Measurements from ENCODE around the gene SESN1. TPM values are rescaled to one million over a fixed set of nuclear protein-coding genes. Genes with fewer than 3 reads are reported as not detected.

The SESN1 gene
- total RNA-seq, 1 experiment from 2014 or later, result 17.5 TPM

DNA sequence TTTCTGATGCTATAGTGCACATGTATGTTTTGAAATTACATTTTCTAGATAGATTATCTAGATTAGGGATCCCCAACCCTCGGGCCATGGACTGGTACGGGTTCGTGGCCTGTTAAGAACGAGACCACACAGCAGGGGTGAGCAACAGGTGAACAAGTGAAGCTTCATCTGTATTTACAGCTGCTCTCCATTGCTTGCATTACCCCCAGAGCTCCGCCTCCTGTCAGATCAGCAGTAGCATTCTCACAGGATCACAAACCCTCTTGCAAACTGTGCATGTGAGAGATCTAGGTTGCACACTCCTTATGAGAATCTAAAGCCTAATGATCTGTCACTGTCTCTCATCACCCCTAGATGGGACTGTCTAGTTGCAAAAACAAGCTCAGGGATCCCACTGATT is 11.0 kb upstream of the SESN1 start:
- no peaks in the 10 kb centered on the region for H3K9me3 ChIP-seq (ENCODE audit: control insufficient read depth, low read depth, low read length)
- no peak overlapping the region for H3K9ac ChIP-seq (ENCODE audit: extremely low read depth, insufficient read length, low read length)
- H3T11ph ChIP-seq (ENCODE audit: low read length), result no peak overlapping the region
- no peaks in the 10 kb centered on the region for H3K27me3 Mint-ChIP-seq (ENCODE audit: low read depth)
- H2BK5ac ChIP-seq (ENCODE audit: insufficient read length, low read length), result no peak overlapping the region
- H3K27ac Mint-ChIP-seq, result no peak overlapping the region
- no peak for DNase-seq
- H3K79me2 ChIP-seq (ENCODE audit: insufficient read depth, low read length), result no peaks in the 10 kb centered on the region
- no peaks in the 10 kb centered on the region for H3K79me1 ChIP-seq (ENCODE audit: insufficient read depth, low read depth, low read length, poor library complexity, severe bottlenecking)
- no peak overlapping the region for H2AK5ac ChIP-seq (ENCODE audit: insufficient read length, low read length)
- no peak overlapping the region for H4K8ac ChIP-seq (replicated peaks; ENCODE audit: insufficient read length, low read depth, low read length)
- H3K18ac ChIP-seq (ENCODE audit: insufficient read length, low read depth, low read length), result no peak overlapping the region
- H3K9me3 Mint-ChIP-seq, result peaks cover 3 to 11% of the 10 kb centered on the region in 2 experiments
- H3K4ac ChIP-seq (ENCODE audit: low read depth, low read length), result no peak overlapping the region
- no peak overlapping the region for H4K91ac ChIP-seq (ENCODE audit: insufficient read length, low read depth, low read length)
- no peak overlapping the region for H2BK120ac ChIP-seq (ENCODE audit: low read depth, low read length, poor library complexity, severe bottlenecking)
- H3K4me1 Mint-ChIP-seq, result no peaks in the 10 kb centered on the region
- no peak overlapping the region for H2BK20ac ChIP-seq (ENCODE audit: low read depth, low read length, poor library complexity, severe bottlenecking)
- no peak for TF ChIP-seq CTCF (conservative IDR thresholded peaks at IDR 0.05)
- H3K56ac ChIP-seq (ENCODE audit: insufficient read length, low read depth, low read length), result no peak overlapping the region
- no peak overlapping the region for H3K4me3 Mint-ChIP-seq
- H2BK15ac ChIP-seq (ENCODE audit: low read depth, low read length), result no peak overlapping the region
- no peaks in the 10 kb centered on the region for H4K20me1 ChIP-seq (ENCODE audit: control insufficient read depth, insufficient read depth, insufficient read length)
- H3K23ac ChIP-seq (ENCODE audit: insufficient read length, low read depth, low read length), result no peak overlapping the region
- H3K27ac ChIP-seq (ENCODE audit: insufficient read length, low read depth, low read length), result no peak overlapping the region
- no peak overlapping the region for H3K14ac ChIP-seq (ENCODE audit: insufficient read depth, low read length)
- H3K23me2 ChIP-seq (ENCODE audit: insufficient read length, low read depth, low read length, poor library complexity, severe bottlenecking), result no peaks in the 10 kb centered on the region
- H3K4me1 ChIP-seq (ENCODE audit: insufficient read depth, low read length), result no peaks in the 10 kb centered on the region
- no peak overlapping the region for H2AFZ ChIP-seq (ENCODE audit: low read length)
- no CpG with 5 or more reads among the region's 5 CpGs for WGBS (ENCODE audit: extremely low coverage, insufficient read length, low lambda C conversion rate)
- H3K36me3 Mint-ChIP-seq (ENCODE audit: insufficient read depth in 1 of 3, low read depth in 3 of 3), result peaks cover 0 to 11% (median 8%) of the 10 kb centered on the region in 3 experiments; a peak in 5 of 7 replicates
- no peak overlapping the region for H4K5ac ChIP-seq (ENCODE audit: insufficient read length, low read depth, low read length)
- no peak overlapping the region for H3K4me2 ChIP-seq (ENCODE audit: insufficient read depth, insufficient read length, low read length)
- no peak overlapping the region for H2BK12ac ChIP-seq (ENCODE audit: insufficient read length, low read depth, low read length)
- no peaks in the 10 kb centered on the region for H3K27me3 ChIP-seq (ENCODE audit: insufficient read depth, low read length)

Data from H9 (cell line).